Measurements from ENCODE around the gene PSMA7.
A peak's percentile ranks its signal among the peaks of the same experiment; 100 is the strongest.

The PSMA7 gene

GRCh38 chr20:62143081-62143956, at the start of gene PSMA7, which contains the start of gene SS18L1:
Gene PSMA7, minus strand, starts transcription at chr20:62143394. Its CDS starts 91 bp downstream, at chr20:62143303.
Gene SS18L1, plus strand, starts transcription at chr20:62143769. Its CDS starts 52 bp downstream, at chr20:62143821.
- Mint-ChIP-seq H3K36me3 (ENCODE audit: low read depth) (peaks cover 58% of the 10 kb centered on the region), H3K9me3 (no peaks in the 10 kb centered on the region), H3K4me1 (ENCODE audit: low read depth) (peaks cover 67% of the 10 kb centered on the region), H3K27me3 (no peaks in the 10 kb centered on the region), H3K4me3 (peak within 1 kb of the TSS; percentile 91), H3K27ac (peak within 1 kb of the TSS; percentile 95)
- peak; percentile 91 for DNase-seq

- H3K4me3 Mint-ChIP-seq: no peak overlapping the region
- H3K4me1 Mint-ChIP-seq (ENCODE audit: low read depth): peaks cover 9% of the 10 kb centered on the region
- H3K27ac Mint-ChIP-seq: no peak overlapping the region
- no peaks in the 10 kb centered on the region for H3K9me3 Mint-ChIP-seq
- peaks cover 69% of the 10 kb centered on the region for H3K36me3 Mint-ChIP-seq (ENCODE audit: low read depth)
- no peak for DNase-seq
- no peaks in the 10 kb centered on the region for H3K27me3 Mint-ChIP-seq
Measured at GRCh38 chr20:62192635-62193034, 49.4 kb upstream of the PSMA7 start.

DNA sequence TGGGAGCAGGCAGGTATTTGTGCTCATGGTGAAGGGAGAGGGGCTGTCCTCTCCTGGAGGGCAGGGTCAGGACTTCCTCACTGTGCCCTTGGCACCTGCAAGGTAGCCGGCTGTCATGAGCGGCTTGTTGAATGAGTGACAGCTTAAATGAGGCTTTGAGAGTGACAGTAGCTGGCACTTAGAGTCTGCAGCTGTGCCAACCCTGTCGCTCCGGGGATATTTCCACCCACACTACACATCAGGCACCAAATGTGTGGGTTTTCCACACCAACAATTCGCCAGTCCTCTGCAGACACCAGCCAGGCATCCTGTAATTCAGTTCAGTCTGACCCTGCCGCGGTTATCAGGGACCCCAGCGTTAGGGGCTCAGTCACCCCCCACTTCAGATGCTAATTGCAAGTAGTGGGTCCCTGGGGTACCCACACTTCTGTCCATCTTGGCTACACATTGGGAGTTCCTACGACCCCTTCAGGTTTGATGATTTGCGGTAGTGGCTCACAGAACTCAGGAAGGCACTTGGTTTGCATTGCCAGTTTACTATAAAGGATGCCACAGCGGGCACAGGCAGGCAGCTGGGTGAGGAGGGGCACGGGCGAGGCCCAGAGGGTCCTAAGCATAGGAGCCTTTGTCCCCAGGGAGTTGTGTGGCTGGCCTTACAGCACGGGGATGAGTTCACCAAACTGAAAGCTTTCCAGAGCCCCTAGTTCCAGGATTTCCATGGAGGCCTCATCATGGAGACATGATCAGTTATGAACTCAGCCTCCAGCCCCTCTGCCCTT, 48.8 kb upstream of the PSMA7 start:
- Mint-ChIP-seq H3K36me3 (ENCODE audit: low read depth) (peaks cover 68% of the 10 kb centered on the region), H3K4me1 (ENCODE audit: low read depth) (peaks cover 14% of the 10 kb centered on the region), H3K27ac (no peak overlapping the region), H3K9me3 (no peaks in the 10 kb centered on the region), H3K4me3 (no peak overlapping the region), H3K27me3 (no peaks in the 10 kb centered on the region)
- no peak for DNase-seq

DNA sequence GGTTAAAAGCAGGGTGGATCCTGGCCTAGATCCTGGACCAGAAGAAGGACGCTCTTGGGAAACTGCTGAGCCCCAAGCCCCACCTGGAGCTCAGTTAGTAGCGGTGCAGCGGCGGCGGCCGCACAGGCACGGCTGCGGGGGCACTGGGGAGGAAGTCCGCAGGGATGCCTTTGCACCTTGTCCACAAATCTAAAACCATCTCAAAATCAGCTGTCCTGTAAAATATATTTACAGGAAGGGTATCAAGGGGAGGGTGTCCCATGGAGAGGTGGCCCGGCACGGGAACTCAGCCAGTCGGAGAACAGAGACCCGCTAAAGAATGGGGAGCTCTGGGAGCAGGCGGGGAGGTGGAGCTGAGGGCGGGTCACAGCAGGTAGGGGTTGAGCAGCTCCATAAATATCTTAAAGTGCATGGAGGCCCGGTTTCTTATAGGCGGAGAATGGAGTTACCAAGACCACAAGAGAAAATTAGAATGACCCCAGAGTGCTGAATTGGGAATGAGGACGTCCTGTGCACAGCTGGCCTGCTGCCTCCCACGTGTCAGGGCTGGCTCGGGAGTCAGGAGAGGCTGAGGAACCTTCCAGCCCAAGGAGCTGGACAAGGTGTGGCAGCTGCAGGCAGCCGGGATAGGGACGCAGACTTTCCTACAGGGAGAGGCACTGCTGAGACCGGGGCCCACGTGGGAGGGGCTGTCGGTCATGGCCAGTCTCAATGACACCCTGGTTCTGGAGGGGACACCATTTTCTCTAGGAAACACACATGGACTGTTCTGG, 47.6 kb upstream of the PSMA7 start:
- Mint-ChIP-seq H3K36me3 (ENCODE audit: low read depth) (peaks cover 70% of the 10 kb centered on the region), H3K27ac (peak overlapping the region; percentile 29)

DNA sequence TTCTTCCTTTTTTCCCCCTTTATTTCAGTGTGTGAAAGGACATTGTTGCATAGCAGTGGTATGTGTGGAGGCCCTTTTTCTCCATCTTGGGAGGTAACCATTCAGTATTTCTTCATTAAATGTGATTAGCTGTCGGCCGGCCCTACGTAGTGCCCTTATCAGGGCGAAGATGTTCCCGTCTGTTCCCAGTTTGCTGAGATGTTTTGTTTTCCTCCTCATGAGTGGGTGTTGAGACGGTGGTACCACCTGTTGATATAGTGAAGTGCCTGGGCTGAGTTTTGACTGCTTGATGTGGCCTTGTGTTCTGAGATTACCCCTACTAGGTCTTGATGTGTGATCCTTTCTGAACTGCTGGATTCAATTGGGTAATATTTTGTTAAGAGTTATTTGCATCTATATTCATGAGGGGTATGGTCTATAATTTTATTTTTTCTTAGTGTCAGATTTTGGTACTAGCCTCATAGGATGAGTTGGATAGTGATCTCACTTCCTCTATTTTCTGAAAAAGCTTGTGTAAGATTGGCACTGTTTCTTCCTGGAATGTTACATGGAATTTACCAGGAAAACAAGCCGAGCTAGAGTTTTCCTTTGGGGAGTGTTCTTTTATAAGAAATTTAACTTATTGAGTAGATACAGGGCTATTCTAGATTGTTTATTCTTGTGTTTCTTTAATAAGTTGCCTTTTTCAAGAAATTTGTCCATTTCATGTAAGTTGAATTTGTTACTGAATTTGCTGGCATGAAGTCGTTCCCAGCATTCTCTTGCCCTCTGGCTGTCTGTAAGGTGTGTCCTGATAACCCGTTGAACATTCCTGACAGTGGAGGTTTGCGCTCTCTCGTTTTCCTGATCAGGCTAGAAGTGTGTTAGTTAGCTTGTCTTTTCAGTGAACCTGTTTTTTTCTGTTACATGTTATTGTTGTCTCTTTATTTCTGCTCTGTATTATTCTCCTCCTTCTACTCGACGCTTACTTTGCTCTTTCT, 44.0 kb upstream of the PSMA7 start:
- no peaks in the 10 kb centered on the region for H3K9me3 Mint-ChIP-seq
- no peaks in the 10 kb centered on the region for H3K27me3 Mint-ChIP-seq
- DNase-seq: no peak
- H3K4me3 Mint-ChIP-seq: no peak overlapping the region
- H3K27ac Mint-ChIP-seq: peak overlapping the region; percentile 30
- peaks cover 70% of the 10 kb centered on the region for H3K36me3 Mint-ChIP-seq (ENCODE audit: low read depth)
- H3K4me1 Mint-ChIP-seq (ENCODE audit: low read depth): peaks cover 39% of the 10 kb centered on the region

More for the DNA sequence above, 47.6 kb upstream of the PSMA7 start:
- no peaks in the 10 kb centered on the region for H3K9me3 Mint-ChIP-seq
- H3K4me1 Mint-ChIP-seq (ENCODE audit: low read depth): peaks cover 21% of the 10 kb centered on the region
- no peak for DNase-seq
- no peak overlapping the region for H3K4me3 Mint-ChIP-seq
- H3K27me3 Mint-ChIP-seq: no peaks in the 10 kb centered on the region

DNA sequence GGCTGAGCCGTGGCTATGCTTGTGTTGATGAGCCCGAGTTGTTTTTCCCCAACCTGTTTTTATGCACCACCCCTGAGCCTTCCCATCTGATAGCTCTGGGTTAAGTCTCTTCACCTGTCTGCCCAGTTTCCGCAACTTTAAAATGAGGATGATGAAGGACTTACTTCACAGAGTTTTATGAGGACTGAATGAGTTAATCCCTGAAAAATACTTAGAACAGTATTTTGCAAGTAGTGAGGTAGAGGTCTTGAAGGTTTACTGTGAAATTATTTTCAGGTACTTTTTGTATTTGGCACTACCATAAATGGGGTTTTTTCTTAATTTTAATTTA, 42.9 kb upstream of the PSMA7 start:
- Mint-ChIP-seq H3K4me3 (no peak overlapping the region), H3K4me1 (ENCODE audit: low read depth) (peaks cover 48% of the 10 kb centered on the region), H3K27me3 (no peaks in the 10 kb centered on the region), H3K36me3 (ENCODE audit: low read depth) (peaks cover 68% of the 10 kb centered on the region), H3K9me3 (no peaks in the 10 kb centered on the region), H3K27ac (no peak overlapping the region)
- DNase-seq: no peak

- Mint-ChIP-seq H3K27ac (peak overlapping the region; percentile 90), H3K9me3 (no peaks in the 10 kb centered on the region), H3K36me3 (ENCODE audit: low read depth) (peaks cover 62% of the 10 kb centered on the region), H3K4me1 (ENCODE audit: low read depth) (peaks cover 47% of the 10 kb centered on the region), H3K27me3 (no peaks in the 10 kb centered on the region), H3K4me3 (peak overlapping the region; percentile 90)
- DNase-seq: no peak
Measured at GRCh38 chr20:62183426-62184142, 40.4 kb upstream of the PSMA7 start.

GRCh38 chr20:62182469-62183425, 39.6 kb upstream of the PSMA7 start, which contains the start of gene MTG2:
Gene MTG2, plus strand, starts transcription at chr20:62183028. Its CDS starts 10,393 bp downstream, at chr20:62193421.
- H3K36me3 Mint-ChIP-seq (ENCODE audit: low read depth): peaks cover 66% of the 10 kb centered on the region
- H3K27ac Mint-ChIP-seq: peak within 1 kb of the TSS; percentile 97
- peak within 1 kb of the TSS; percentile 90 for H3K4me3 Mint-ChIP-seq
- no peaks in the 10 kb centered on the region for H3K27me3 Mint-ChIP-seq
- peaks cover 45% of the 10 kb centered on the region for H3K4me1 Mint-ChIP-seq (ENCODE audit: low read depth)
- H3K9me3 Mint-ChIP-seq: no peaks in the 10 kb centered on the region
- peak; percentile 93 for DNase-seq

DNA sequence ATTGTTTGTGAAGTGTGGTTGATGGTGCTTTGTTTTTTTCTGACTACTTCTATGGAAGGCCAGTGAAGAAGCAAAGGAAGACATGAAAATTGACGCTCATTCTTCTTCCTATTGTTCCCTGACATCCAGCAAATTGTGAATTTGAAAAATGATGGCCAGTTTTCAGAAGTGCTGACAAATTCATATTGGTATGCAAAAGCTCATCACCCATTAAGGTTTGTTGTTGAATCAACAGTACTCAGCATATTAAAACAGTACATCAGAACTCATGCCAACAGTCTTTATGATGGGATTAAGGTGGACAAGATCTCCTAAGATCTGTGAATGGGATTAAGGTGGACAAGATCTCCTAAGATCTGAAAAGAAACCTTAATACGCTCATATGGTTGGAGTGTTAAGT, 38.6 kb upstream of the PSMA7 start:
- peak overlapping the region; percentile 97 for H3K27ac Mint-ChIP-seq
- H3K27me3 Mint-ChIP-seq: no peaks in the 10 kb centered on the region
- peaks cover 37% of the 10 kb centered on the region for H3K4me1 Mint-ChIP-seq (ENCODE audit: low read depth)
- no peaks in the 10 kb centered on the region for H3K9me3 Mint-ChIP-seq
- H3K36me3 Mint-ChIP-seq (ENCODE audit: low read depth): peaks cover 71% of the 10 kb centered on the region
- no peak for DNase-seq
- H3K4me3 Mint-ChIP-seq: peak overlapping the region; percentile 90

GRCh38 chr20:62179162-62179504, 35.9 kb upstream of the PSMA7 start:
- H3K4me1 Mint-ChIP-seq (ENCODE audit: low read depth): peaks cover 17% of the 10 kb centered on the region
- H3K4me3 Mint-ChIP-seq: no peak overlapping the region
- H3K27me3 Mint-ChIP-seq: no peaks in the 10 kb centered on the region
- H3K36me3 Mint-ChIP-seq (ENCODE audit: low read depth): peaks cover 75% of the 10 kb centered on the region
- no peak for DNase-seq
- H3K27ac Mint-ChIP-seq: no peak overlapping the region
- H3K9me3 Mint-ChIP-seq: no peaks in the 10 kb centered on the region

DNA sequence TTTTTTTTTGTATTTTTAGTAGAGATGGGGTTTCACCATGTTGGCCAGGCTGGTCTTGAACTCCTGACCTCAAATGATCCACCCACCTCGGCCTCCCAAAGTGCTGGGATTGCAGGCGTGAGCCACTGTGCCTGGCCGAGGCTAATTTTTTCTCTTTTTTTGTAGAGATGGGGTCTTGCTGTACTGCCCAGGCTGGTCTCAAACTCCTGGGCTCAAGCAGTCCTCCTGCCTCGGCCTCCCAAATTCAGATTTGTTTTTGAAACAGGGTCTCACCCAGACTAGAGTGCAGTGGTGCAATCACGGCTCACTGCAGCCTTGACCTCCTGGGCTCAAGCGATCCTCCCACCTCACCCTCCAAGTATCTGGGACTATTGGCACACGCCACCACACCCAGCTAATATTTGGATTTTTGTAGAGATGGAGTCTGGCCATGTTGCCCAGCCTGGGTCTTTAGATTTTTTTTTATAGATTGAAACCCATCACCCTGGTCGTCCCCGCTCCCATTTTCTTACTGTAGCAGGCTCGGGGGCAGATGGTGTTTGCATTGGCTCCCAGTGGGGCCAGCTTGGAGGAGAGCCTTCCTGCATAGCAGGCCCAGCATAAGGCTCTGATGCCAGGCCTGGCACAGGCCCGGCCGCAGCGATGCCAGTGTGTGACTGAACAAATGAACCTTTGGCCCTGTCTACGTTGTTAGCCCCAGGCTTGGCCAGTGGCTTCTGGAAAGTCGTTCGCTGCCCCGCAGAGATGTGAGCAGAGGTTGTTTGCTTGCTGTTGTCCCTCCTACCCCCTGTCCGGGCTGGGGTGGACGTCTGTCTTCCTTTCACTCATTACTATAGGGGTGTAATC, 35.3 kb upstream of the PSMA7 start:
- Mint-ChIP-seq H3K4me3 (no peak overlapping the region), H3K4me1 (ENCODE audit: low read depth) (peaks cover 13% of the 10 kb centered on the region), H3K9me3 (no peaks in the 10 kb centered on the region), H3K27ac (no peak overlapping the region), H3K27me3 (no peaks in the 10 kb centered on the region), H3K36me3 (ENCODE audit: low read depth) (peaks cover 75% of the 10 kb centered on the region)
- no peak for DNase-seq
